AG09309 (cell line): ENCODE measurements around the gene ADGRD1.

ENCODE experiments used
- DNase-seq: peaks from one replicate; pipeline ENCODE4 v3.0.0-alpha.2; 2010; ENCODE audit warnings: low read depth
- H3K4me3 ChIP-seq: 2 replicates; pipeline ENCODE4 v1.5.1; 2011; ENCODE audit warnings: mild to moderate bottlenecking, low read depth, low read length, moderate library complexity; ENCODE audit not compliant: control insufficient read depth
- TF ChIP-seq, protein P1 (sequence below): IDR thresholded peaks from 2 replicates; pipeline ENCODE4 v1.5.1; 2011; ENCODE audit warnings: mild to moderate bottlenecking, low read depth, low read length, inconsistent platforms; ENCODE audit not compliant: insufficient read depth, control insufficient read depth; ENCODE audit errors: missing control alignments

The ADGRD1 gene

DNA sequence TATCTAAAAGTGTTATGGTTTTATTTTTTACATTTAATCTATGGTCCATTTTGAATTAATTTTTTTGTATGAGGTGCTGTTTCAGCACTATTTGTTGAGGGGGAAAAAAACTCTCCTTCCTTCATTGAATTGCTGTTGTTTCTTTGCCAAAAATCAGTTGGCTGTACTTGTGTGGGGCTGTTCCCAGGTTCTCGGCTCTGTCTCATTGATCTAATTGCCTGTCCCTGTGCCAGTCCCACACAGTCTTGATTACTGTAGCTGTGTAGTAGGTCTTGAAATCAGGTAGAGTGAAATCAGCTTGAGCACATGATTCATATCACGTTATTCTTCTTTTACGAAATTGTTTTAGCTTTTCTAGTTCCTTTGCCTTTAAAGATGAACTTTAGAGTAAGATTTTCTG, 109.7 kb downstream of the ADGRD1 start:
- TF ChIP-seq, protein P1, sequence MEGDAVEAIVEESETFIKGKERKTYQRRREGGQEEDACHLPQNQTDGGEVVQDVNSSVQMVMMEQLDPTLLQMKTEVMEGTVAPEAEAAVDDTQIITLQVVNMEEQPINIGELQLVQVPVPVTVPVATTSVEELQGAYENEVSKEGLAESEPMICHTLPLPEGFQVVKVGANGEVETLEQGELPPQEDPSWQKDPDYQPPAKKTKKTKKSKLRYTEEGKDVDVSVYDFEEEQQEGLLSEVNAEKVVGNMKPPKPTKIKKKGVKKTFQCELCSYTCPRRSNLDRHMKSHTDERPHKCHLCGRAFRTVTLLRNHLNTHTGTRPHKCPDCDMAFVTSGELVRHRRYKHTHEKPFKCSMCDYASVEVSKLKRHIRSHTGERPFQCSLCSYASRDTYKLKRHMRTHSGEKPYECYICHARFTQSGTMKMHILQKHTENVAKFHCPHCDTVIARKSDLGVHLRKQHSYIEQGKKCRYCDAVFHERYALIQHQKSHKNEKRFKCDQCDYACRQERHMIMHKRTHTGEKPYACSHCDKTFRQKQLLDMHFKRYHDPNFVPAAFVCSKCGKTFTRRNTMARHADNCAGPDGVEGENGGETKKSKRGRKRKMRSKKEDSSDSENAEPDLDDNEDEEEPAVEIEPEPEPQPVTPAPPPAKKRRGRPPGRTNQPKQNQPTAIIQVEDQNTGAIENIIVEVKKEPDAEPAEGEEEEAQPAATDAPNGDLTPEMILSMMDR, result no peak
- no peak for DNase-seq
- H3K4me3 ChIP-seq, result no peak overlapping the region

DNA sequence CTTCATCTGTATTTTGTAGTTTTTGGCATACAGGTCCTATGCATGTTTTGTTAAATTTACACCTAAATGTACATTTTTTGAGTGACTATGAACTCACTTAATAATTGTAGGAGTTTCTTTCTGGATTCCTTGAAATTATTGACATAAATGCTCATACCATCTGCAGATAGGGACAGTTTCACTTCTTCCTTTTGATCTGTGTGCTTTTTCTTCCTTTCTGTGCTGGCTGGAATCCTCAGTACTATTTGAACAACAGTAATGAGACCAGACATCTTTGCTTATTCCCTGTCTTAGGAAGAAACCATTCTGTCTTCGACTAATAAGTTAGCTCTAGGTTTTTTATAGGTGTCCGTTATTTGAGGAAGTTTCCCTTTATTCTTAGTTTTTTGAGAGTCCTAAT, 110.3 kb downstream of the ADGRD1 start:
- no peak for DNase-seq
- no peak overlapping the region for H3K4me3 ChIP-seq
- TF ChIP-seq, protein P1, result no peak

DNA sequence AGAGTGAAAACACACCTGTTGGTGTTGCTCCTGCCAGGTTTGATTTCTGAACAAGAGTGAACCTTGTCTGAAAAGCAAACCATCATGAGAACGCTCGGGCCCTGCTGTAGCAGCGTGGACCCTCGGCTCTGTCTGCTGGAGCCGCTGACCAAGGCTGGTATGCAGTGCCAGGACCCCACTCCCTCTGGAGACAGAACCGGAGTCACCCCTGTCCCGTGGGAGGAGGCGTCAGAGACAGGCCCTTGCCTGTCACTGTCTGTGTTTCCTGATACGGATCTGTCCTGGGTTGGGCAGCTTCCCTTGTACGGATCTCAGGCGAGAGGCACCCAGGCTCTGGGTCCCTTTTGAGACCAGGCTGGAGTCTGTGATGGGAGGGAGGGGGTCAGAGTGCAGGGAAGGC, 111.6 kb downstream of the ADGRD1 start:
- TF ChIP-seq, protein P1, result no peak
- DNase-seq, result no peak
- H3K4me3 ChIP-seq, result no peak overlapping the region

DNA sequence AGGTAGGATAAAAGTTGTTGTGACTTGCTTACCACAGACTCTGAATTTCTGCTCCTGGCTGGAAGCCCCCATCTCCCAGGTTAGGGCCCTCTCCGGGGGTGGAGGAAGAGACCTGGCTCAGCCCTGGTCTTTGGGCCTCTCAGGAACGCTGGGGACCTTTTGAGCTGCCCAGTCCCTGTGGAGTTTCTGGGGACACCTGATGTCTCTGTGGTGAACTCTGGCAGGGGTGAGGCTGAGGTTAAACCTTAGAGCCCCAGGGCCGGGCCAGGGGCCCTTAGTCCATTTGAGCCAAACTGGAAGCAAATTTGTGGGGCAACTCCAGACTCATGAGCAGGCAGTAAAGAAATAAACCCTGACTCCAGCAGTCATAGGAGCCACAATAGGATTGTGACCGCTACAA, 112.1 kb downstream of the ADGRD1 start:
- DNase-seq, result no peak
- TF ChIP-seq, protein P1, result no peak
- H3K4me3 ChIP-seq, result no peak overlapping the region

DNA sequence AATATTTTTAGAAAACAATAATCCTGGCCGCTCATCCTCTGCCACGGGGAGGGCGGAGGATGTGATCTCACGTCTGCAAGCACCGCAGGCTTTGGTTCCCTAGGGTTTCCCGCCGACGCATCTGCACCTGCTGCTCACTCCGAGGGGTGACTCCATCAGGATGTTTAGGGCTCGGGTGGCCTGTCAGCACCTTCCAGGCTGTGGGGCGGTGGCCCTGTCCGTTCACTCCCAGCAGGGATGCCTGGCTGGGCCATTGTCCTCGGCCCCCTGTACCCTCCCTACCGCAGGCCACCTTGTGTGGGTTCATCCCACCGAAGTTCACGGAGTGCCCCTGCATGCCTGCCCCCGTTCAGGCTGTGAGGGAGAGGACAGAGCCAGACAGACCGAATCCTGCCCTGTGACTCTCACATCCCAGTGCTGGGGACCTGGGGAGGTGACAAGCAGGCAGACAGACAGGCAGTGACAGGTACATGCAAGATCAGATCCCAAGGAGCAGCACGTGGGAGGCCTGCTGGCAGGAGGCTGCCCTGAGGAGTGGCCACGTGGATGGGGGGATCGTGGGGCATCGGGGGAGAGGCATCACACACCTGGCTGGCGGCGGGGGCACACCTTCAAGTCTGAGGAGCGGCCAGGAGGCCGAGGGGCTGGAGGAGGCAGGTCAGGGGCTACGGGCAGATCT, 112.6 kb downstream of the ADGRD1 start:
- DNase-seq, result no peak
- TF ChIP-seq, protein P1, result no peak
- H3K4me3 ChIP-seq, result no peak overlapping the region

DNA sequence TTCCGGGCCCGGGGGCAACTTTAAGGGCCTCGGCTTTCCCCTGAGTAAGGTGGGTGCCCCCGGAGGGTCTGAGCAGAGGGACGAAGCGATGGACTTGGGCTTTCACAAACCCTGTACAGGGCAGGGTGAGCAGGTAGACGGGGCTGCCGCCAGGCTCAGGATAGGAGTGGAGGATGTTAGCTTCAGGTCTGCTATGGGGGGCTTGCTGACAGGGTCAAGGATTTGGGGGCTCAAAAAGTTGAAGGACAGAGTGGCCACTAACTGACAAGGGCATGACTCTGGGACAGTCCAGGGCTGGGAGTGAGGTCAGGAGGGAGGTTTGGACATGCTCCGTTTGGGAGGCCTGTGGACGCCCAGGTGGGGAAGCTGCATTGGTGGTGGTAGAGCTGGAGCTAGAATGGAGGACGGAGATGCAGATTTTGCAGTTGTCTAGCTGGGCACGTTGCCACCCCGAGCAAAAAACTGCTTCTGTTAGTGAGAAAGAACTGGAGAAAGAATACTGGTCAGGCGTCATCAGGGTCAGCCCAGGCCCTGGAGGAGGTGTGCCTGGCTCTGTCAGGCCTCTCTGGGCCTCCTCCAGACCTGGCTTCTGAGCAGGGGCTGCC, 113.3 kb downstream of the ADGRD1 start:
- no peak for DNase-seq
- H3K4me3 ChIP-seq, result no peak overlapping the region
- TF ChIP-seq, protein P1, result no peak
